Measurements from ENCODE around the gene LDAH.
A peak's percentile ranks its signal among the peaks of the same experiment; 100 is the strongest.

The LDAH gene

GRCh38 chr2:20635675-20636584 is 187.0 kb downstream of the LDAH start:
- peak; percentile 95 for DNase-seq (ENCODE audit: low spot score)

DNA sequence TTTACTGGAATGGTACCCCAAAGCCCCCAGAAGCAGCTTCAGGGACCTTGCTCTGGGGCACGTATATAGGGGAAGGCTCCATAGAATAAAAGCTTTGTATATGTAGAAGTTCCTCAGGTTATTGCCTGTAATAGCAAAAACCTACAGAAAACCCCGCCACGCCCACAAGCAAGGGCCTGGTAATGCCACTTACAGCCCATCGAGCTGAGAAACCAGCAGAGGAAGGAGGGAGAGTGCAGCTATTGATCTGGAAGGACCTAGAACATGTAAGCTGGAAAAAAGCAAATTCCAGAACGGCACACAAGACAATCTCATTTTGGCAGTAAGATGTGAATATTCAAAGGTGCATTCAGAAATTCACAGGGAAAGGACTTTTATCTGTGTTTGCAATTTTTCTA is 187.8 kb downstream of the LDAH start:
- no peak for DNase-seq (ENCODE audit: low spot score)

GRCh38 chr2:20634507-20635112 is 188.3 kb downstream of the LDAH start:
- peak; percentile 50 for DNase-seq (ENCODE audit: low spot score)

Data from AG20443 (cell line).